ENCODE measurements around the gene POLR2L.

The POLR2L gene

GRCh38 chr11:837189-837989, 4.9 kb downstream of the POLR2L start:
- DNase-seq: peak; percentile 77

- DNase-seq: no peak
Observed at GRCh38 chr11:836700-837099, 5.6 kb downstream of the POLR2L start.

- DNase-seq: no peak
Observed at GRCh38 chr11:836274-836673, 6.1 kb downstream of the POLR2L start.

- DNase-seq: peak; percentile 68
Observed at GRCh38 chr11:834371-835316, 7.7 kb downstream of the POLR2L start.

GRCh38 chr11:833849-834311, 8.4 kb downstream of the POLR2L start:
- DNase-seq: no peak

- DNase-seq: peak; percentile 75
Observed at GRCh38 chr11:833114-833791, 9.1 kb downstream of the POLR2L start.

GRCh38 chr11:832529-833113, 9.7 kb downstream of the POLR2L start, which contains the start of gene CD151:
CD151 (plus strand) TSS chr11:832952; CDS start chr11:836070, 3,118 bp downstream.
- peak; percentile 78 for DNase-seq

- DNase-seq: no peak
Observed at GRCh38 chr11:831961-832528, 10.3 kb downstream of the POLR2L start.

- DNase-seq: no peak
Observed at GRCh38 chr11:831118-831864, 11.0 kb downstream of the POLR2L start.

GRCh38 chr11:830295-831117, 11.8 kb downstream of the POLR2L start:
- DNase-seq: peak; percentile 88

- DNase-seq: no peak
Observed at GRCh38 chr11:829847-830294, 12.5 kb downstream of the POLR2L start.

- DNase-seq: no peak
Observed at GRCh38 chr11:829176-829846, 13.0 kb downstream of the POLR2L start.

GRCh38 chr11:828506-829175, 13.7 kb downstream of the POLR2L start:
- DNase-seq: no peak

GRCh38 chr11:827897-828192, 14.5 kb downstream of the POLR2L start, which contains the start of gene CRACR2B:
CRACR2B (plus strand) TSS chr11:827919; CDS start chr11:828608, 689 bp downstream.
- DNase-seq: no peak

GRCh38 chr11:827146-827896, 15.0 kb downstream of the POLR2L start:
- no peak for DNase-seq

- DNase-seq: no peak
Observed at GRCh38 chr11:826836-827145, 15.5 kb downstream of the POLR2L start.

GRCh38 chr11:826227-826621, 16.1 kb downstream of the POLR2L start:
- DNase-seq: no peak

GRCh38 chr11:825366-826226, 16.7 kb downstream of the POLR2L start:
- DNase-seq: no peak
